Mesendoderm (in vitro differentiated cells): ENCODE data around the gene FAM53B.

Source experiments
- DNase-seq: peaks from one replicate; pipeline ENCODE4 v3.0.0; 2013
- H2AK5ac ChIP-seq: 2 replicates; pipeline ENCODE4 v1.6.1; 2013; ENCODE audit warnings: low read length, inconsistent platforms
- H2BK120ac ChIP-seq: 2 replicates; pipeline ENCODE4 v1.6.1; 2013; ENCODE audit warnings: low read depth, mild to moderate bottlenecking, low read length, moderate library complexity, mixed read lengths
- H2BK15ac ChIP-seq: replicated peaks from 2 replicates; pipeline ENCODE4 v1.6.1; 2013; ENCODE audit warnings: low read depth, mild to moderate bottlenecking, moderate library complexity
- H2BK5ac ChIP-seq: 2 replicates; pipeline ENCODE4 v1.6.1; 2013; ENCODE audit warnings: low read length, inconsistent platforms
- H3K18ac ChIP-seq: 2 replicates; pipeline ENCODE4 v1.6.1; 2013; ENCODE audit warnings: mild to moderate bottlenecking, low read length, mixed read lengths
- H3K23ac ChIP-seq: one replicate; pipeline ENCODE4 v1.6.1; 2013; ENCODE audit warnings: low read length
- H3K27ac ChIP-seq: 2 replicates; pipeline ENCODE4 v1.5.1; 2013; ENCODE audit warnings: low read depth, mild to moderate bottlenecking, inconsistent platforms, low read length, moderate library complexity
- H3K27me3 ChIP-seq: 2 replicates; pipeline ENCODE4 v1.6.1; 2013; ENCODE audit warnings: low read length, control low read depth, mild to moderate bottlenecking, inconsistent platforms; ENCODE audit not compliant: insufficient read depth, poor library complexity
- H3K36me3 ChIP-seq: 2 replicates; pipeline ENCODE4 v1.6.1; 2013; ENCODE audit warnings: low read length, inconsistent platforms; ENCODE audit not compliant: control insufficient read depth, insufficient read depth
- H3K4ac ChIP-seq: one replicate; pipeline ENCODE4 v1.6.1; 2013; ENCODE audit warnings: low read depth, mild to moderate bottlenecking, low read length, moderate library complexity
- H3K4me1 ChIP-seq: 2 replicates; pipeline ENCODE4 v1.6.1; 2013; ENCODE audit warnings: low read depth, low read length, inconsistent platforms; ENCODE audit not compliant: control insufficient read depth
- H3K4me2 ChIP-seq: 2 replicates; pipeline ENCODE4 v1.6.1; 2013; ENCODE audit warnings: low read length
- H3K4me3 ChIP-seq: 2 replicates; pipeline ENCODE4 v1.5.1; 2013; ENCODE audit warnings: mild to moderate bottlenecking, low read length
- H3K56ac ChIP-seq: one replicate; pipeline ENCODE4 v1.6.1; 2013; ENCODE audit warnings: low read length
- H3K79me1 ChIP-seq: 2 replicates; pipeline ENCODE4 v1.6.1; 2013; ENCODE audit warnings: low read length, inconsistent platforms
- H3K79me2 ChIP-seq: 2 replicates; pipeline ENCODE4 v1.6.1; 2013; ENCODE audit warnings: mild to moderate bottlenecking, low read length; ENCODE audit not compliant: control insufficient read depth, insufficient read depth
- H3K9ac ChIP-seq: 2 replicates; pipeline ENCODE4 v1.6.1; 2013; ENCODE audit warnings: low read length, inconsistent platforms
- H4K5ac ChIP-seq: one replicate; pipeline ENCODE4 v1.6.1; 2013; ENCODE audit warnings: low read length
- H4K8ac ChIP-seq: one replicate; pipeline ENCODE4 v1.6.1; 2013; ENCODE audit warnings: low read depth, mild to moderate bottlenecking, control low read depth, low read length, moderate library complexity
- WGBS: extraction: QIAGEN DNeasy Blood & Tissue Kit; methylation state at CpG from one replicate; pipeline ENCODE4 v1.1.7; 2013; ENCODE audit warnings: low lambda C conversion rate, missing lambda C conversion rate; ENCODE audit not compliant: insufficient coverage; ENCODE audit errors: extremely low coverage; 5-methylcytosine and 5-hydroxymethylcytosine counted together

The FAM53B gene

DNA sequence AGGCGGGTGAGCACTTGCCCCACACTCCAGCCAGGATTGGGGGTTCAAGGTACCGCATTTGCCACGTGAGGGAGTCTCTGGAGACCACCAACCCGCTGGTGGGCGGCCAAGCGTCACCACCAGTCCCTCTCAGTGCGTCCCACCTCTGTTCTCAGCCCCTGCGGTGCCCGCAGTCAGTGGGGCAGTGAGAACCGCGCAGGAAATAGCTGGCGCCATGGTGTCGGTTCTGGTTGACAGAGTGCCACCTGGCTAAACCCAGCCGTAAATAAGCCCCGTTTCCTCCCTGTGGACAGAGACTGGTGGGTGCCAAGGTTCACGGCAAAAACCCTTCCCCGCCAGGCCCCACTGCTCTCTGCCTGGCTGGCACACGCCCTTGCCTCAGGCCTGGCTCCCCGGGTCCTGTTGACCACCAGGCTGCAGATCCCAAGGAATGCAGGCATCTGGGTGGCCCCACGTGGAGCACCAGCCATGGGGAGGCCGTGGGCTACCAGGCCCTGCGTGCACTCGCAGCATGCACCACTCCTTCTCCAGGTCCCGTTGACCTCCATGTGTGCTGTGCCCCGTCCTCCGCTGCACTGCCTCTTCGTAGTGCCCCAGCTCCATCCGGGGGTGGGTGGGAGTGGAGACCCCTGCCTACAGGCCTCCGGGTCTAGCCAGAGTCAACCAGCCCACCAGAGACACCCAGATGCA lies 142.6 kb downstream of the FAM53B start:
- Histone ChIP-seq H4K8ac (no peak overlapping the region), H3K56ac (no peak overlapping the region), H3K9ac (no peak overlapping the region), H3K4me1 (no peaks in the 10 kb centered on the region), H3K4me2 (no peak overlapping the region), H3K27ac (no peak overlapping the region), H2BK15ac (no peak overlapping the region), H3K23ac (no peak overlapping the region), H4K5ac (no peak overlapping the region), H3K79me2 (no peaks in the 10 kb centered on the region), H3K18ac (no peak overlapping the region), H3K79me1 (no peaks in the 10 kb centered on the region), H3K4me3 (no peak overlapping the region), H2AK5ac (no peak overlapping the region), H3K27me3 (no peaks in the 10 kb centered on the region), H3K36me3 (no peaks in the 10 kb centered on the region), H2BK120ac (no peak overlapping the region), H3K4ac (no peak overlapping the region), H2BK5ac (no peak overlapping the region)
- DNase-seq, result no peak
- no CpG with 5 or more reads among the region's 29 CpGs for WGBS

DNA sequence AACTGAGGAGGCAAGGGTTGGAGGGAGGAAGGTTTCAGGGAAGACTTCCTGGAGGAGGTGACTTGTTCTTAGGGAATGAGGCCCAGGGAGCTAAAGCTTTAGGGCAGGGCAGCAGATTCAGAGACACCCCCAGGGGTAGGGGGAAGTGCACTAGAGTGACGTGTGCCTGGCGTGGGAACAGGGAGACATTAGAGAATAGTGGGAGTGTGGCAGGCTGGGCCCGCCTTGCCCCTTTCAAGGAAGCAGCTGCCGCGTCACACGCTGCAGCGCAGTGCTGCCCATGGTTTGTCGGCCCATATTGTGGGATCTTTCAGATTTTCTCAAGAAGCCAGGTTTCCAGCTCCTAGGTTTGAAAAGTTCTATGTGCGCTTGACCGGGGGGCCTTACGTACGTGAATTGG lies 143.2 kb downstream of the FAM53B start:
- Histone ChIP-seq H2AK5ac (no peak overlapping the region), H3K4me1 (no peaks in the 10 kb centered on the region), H3K27ac (no peak overlapping the region)

DNA sequence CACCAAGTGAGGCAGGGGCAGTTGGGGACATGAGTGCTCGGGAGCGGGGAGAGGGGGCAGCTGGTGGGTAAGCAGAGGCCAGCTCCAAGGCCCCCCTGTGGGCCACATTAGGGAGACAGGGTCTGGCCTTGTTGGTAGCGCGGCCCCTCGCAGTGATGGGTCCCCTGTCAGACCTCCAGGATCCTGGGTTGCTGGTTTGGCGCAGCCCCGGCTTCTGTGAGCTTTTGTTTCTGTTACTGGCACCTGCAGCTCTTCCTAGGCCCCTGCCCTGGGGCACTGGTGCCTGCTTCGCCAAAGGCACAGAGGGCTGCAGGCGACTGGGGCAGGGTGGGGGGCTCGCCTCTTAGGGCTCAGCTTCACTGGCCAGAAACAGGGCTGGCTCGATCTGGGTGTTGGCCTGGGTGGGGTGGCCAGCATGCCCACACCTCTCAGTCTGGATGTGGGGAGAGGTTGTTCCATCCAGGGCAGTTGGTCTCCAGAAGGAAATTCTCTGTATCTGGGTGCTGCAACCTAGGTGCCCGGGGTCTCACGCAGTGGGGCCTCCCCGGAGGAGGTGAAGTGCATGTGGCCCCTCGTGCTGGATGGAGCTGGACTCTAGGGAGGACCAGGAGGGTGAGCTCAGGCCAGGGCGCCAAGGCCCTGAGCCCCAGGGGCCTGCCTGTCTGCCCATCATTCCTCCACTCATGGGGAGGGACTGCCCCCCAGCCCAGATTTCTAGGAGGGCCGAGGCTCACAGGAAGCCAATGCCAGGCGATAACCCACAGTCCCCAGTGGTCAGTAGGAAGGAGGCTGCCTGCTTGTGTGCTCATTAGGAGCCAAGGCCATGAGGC lies 143.9 kb downstream of the FAM53B start:
- H3K23ac ChIP-seq, result no peak overlapping the region

More for the DNA sequence above, 143.2 kb downstream of the FAM53B start:
- H4K5ac ChIP-seq, result no peak overlapping the region
- no peak for DNase-seq
- no peak overlapping the region for H3K4me2 ChIP-seq
- no peaks in the 10 kb centered on the region for H3K27me3 ChIP-seq
- no CpG with 5 or more reads among the region's 12 CpGs for WGBS
- H3K9ac ChIP-seq, result no peak overlapping the region
- no peak overlapping the region for H3K4me3 ChIP-seq
- H3K79me1 ChIP-seq, result no peaks in the 10 kb centered on the region
- no peak overlapping the region for H4K8ac ChIP-seq
- no peak overlapping the region for H3K23ac ChIP-seq
- no peak overlapping the region for H2BK120ac ChIP-seq
- no peak overlapping the region for H3K4ac ChIP-seq
- H2BK15ac ChIP-seq, result no peak overlapping the region
- no peak overlapping the region for H2BK5ac ChIP-seq
- no peaks in the 10 kb centered on the region for H3K36me3 ChIP-seq
- H3K79me2 ChIP-seq, result no peaks in the 10 kb centered on the region
- no peak overlapping the region for H3K56ac ChIP-seq
- H3K18ac ChIP-seq, result no peak overlapping the region

DNA sequence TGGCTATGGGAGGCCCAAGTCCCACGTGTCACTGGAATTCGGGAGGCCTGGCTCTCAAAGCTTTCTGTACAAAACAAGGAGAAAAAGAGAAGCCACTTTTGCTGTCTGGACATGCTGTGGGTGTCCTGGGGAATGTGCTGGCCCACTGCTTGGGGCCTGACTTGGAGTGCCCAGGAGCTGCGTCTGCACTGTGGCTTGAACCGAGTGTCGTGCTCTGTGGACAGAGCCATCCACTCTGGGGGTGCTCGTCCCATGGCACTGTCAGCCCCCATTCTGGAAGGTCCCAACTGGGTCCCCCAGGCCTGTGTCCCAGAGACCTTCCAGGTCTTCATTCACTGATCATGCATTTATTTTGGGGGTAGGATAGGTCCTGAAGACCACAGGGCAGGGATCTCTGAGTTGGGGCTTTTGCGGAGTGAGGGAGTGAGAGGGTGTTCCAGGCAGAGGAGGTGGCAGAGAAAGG lies 144.6 kb downstream of the FAM53B start:
- no peak overlapping the region for H3K4me3 ChIP-seq
- H3K4me2 ChIP-seq, result no peak overlapping the region
- no peak overlapping the region for H4K8ac ChIP-seq
- no peaks in the 10 kb centered on the region for H3K79me1 ChIP-seq
- no peak overlapping the region for H3K27ac ChIP-seq
- no peak overlapping the region for H2BK5ac ChIP-seq
- H3K9ac ChIP-seq, result no peak overlapping the region
- H3K23ac ChIP-seq, result no peak overlapping the region
- no CpG with 5 or more reads among the region's 7 CpGs for WGBS
- no peaks in the 10 kb centered on the region for H3K27me3 ChIP-seq
- no peak overlapping the region for H2AK5ac ChIP-seq
- no peak overlapping the region for H3K18ac ChIP-seq
- H4K5ac ChIP-seq, result no peak overlapping the region
- no peak overlapping the region for H2BK120ac ChIP-seq
- H3K36me3 ChIP-seq, result no peaks in the 10 kb centered on the region
- H3K4ac ChIP-seq, result no peak overlapping the region
- no peaks in the 10 kb centered on the region for H3K79me2 ChIP-seq
- H2BK15ac ChIP-seq, result no peak overlapping the region
- no peaks in the 10 kb centered on the region for H3K4me1 ChIP-seq
- no peak for DNase-seq
- H3K56ac ChIP-seq, result no peak overlapping the region

More for the DNA sequence above, 143.9 kb downstream of the FAM53B start:
- Histone ChIP-seq H3K9ac (no peak overlapping the region), H3K56ac (no peak overlapping the region), H3K79me2 (no peaks in the 10 kb centered on the region), H3K4me2 (no peak overlapping the region), H2BK5ac (no peak overlapping the region), H2BK15ac (no peak overlapping the region), H4K8ac (no peak overlapping the region), H3K4me3 (no peak overlapping the region), H4K5ac (no peak overlapping the region), H3K79me1 (no peaks in the 10 kb centered on the region), H3K18ac (no peak overlapping the region), H3K4me1 (no peaks in the 10 kb centered on the region), H2AK5ac (no peak overlapping the region), H3K36me3 (no peaks in the 10 kb centered on the region), H3K27me3 (no peaks in the 10 kb centered on the region), H3K4ac (no peak overlapping the region), H3K27ac (no peak overlapping the region), H2BK120ac (no peak overlapping the region)
- no CpG with 5 or more reads among the region's 18 CpGs for WGBS
- DNase-seq, result no peak

DNA sequence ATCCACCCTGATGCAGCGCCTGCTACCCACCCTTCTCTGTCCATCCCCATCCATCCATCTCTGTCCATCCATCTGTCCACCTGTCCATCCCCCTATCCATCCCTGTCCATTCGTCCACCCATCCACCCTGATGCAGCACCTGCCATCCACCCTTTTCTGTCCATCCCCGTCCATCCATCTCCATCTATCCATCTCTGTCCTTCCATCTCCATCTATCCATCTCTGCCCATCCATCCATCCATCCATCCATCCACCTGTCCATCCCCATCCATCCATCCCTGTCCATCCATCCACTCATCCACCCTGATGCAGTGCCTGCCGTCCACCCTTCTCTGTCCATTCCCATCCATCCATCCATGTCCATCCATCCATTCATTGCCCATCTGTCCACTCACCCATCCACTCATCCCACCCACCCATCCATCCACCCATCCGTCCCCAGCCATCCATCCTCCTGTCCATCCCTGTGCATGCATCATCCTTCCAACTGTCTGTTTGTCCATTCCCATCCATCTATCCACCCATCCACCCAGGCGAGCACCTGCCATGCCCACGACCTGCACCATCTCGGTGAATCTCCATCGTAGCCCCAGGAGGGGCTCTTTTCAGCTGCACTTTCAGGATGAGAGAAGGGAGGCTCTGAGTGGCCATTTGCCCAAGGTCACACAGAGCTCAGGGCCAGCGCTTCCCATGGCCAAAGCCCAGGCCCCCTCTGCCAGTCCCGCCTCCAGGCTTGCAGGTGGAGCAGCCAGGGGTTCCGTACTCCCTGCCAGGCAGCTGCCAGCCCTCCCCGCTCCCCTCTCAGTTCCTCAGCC lies 145.2 kb downstream of the FAM53B start:
- no peaks in the 10 kb centered on the region for H3K27me3 ChIP-seq
- no peak overlapping the region for H3K23ac ChIP-seq
- no peak overlapping the region for H2BK15ac ChIP-seq
- no peaks in the 10 kb centered on the region for H3K4me1 ChIP-seq
- H2BK120ac ChIP-seq, result no peak overlapping the region
- no peaks in the 10 kb centered on the region for H3K79me2 ChIP-seq
- no peaks in the 10 kb centered on the region for H3K79me1 ChIP-seq
- H3K9ac ChIP-seq, result no peak overlapping the region
- H2AK5ac ChIP-seq, result no peak overlapping the region
- no CpG with 5 or more reads among the region's 13 CpGs for WGBS
- no peak overlapping the region for H4K5ac ChIP-seq
- no peaks in the 10 kb centered on the region for H3K36me3 ChIP-seq
- no peak overlapping the region for H2BK5ac ChIP-seq
- no peak overlapping the region for H3K4me2 ChIP-seq
- DNase-seq, result no peak
- no peak overlapping the region for H3K27ac ChIP-seq
- no peak overlapping the region for H4K8ac ChIP-seq
- no peak overlapping the region for H3K18ac ChIP-seq
- H3K4ac ChIP-seq, result no peak overlapping the region
- H3K4me3 ChIP-seq, result no peak overlapping the region
- no peak overlapping the region for H3K56ac ChIP-seq
